ENCODE measurements around the gene USP12. TPM values are rescaled to one million over a fixed set of nuclear protein-coding genes. Genes with fewer than 3 reads are reported as not detected.

USP12 gene
- total and polyA plus RNA-seq, 4 donors: 5.7 to 43.7 (median 11.9) TPM

- WGBS: 75% methylated on average over 6 of the region's 6 CpGs
- no peaks in the 10 kb centered on the region for H3K27me3 ChIP-seq (ENCODE audit: control insufficient read depth in 4 of 4, insufficient read depth in 4 of 4, low read length in 3 of 4)
- no peaks in the 10 kb centered on the region for H3K9me3 ChIP-seq (ENCODE audit: control insufficient read depth in 4 of 4, low read length in 3 of 4)
- DNase-seq (ENCODE audit: low spot score): no peak
- no peaks in the 10 kb centered on the region for H3K36me3 ChIP-seq (ENCODE audit: control insufficient read depth in 4 of 4, insufficient read depth in 3 of 4, low read depth in 1 of 4, low read length in 3 of 4)
- no peak overlapping the region for H3K27ac ChIP-seq (ENCODE audit: low read depth in 1 of 2, low read length in 2 of 2)
- no peak overlapping the region for H3K4me3 ChIP-seq (ENCODE audit: low read depth in 1 of 3, low read length in 3 of 3)
- no peaks in the 10 kb centered on the region for H3K4me1 ChIP-seq (ENCODE audit: control insufficient read depth in 4 of 4, insufficient read depth in 4 of 4, low read length in 3 of 4)
- no peak for TF ChIP-seq RAD21 (IDR thresholded peaks at IDR 0.05)
- TF ChIP-seq YY1 (IDR thresholded peaks at IDR 0.05): no peak
- TF ChIP-seq HNF4A (conservative IDR thresholded peaks at IDR 0.05): no peak
- TF ChIP-seq HNF4G (IDR thresholded peaks at IDR 0.05): no peak
- no peak for TF ChIP-seq EGR1 (IDR thresholded peaks at IDR 0.05; ENCODE audit: low read depth in 2 of 2)
- no peak for TF ChIP-seq FOXA1 (IDR thresholded peaks at IDR 0.05)
- TF ChIP-seq MAX (IDR thresholded peaks at IDR 0.05): no peak
- TF ChIP-seq ZBTB33 (IDR thresholded peaks at IDR 0.05): no peak
- TF ChIP-seq, protein P1, sequence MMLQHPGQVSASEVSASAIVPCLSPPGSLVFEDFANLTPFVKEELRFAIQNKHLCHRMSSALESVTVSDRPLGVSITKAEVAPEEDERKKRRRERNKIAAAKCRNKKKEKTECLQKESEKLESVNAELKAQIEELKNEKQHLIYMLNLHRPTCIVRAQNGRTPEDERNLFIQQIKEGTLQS (IDR thresholded peaks at IDR 0.05): no peak
- no peak for TF ChIP-seq RXRA (IDR thresholded peaks at IDR 0.05)
- no peak for TF ChIP-seq FOXA2 (IDR thresholded peaks at IDR 0.05)
- no peak for TF ChIP-seq JUND (IDR thresholded peaks at IDR 0.05)
- TF ChIP-seq, protein P2, sequence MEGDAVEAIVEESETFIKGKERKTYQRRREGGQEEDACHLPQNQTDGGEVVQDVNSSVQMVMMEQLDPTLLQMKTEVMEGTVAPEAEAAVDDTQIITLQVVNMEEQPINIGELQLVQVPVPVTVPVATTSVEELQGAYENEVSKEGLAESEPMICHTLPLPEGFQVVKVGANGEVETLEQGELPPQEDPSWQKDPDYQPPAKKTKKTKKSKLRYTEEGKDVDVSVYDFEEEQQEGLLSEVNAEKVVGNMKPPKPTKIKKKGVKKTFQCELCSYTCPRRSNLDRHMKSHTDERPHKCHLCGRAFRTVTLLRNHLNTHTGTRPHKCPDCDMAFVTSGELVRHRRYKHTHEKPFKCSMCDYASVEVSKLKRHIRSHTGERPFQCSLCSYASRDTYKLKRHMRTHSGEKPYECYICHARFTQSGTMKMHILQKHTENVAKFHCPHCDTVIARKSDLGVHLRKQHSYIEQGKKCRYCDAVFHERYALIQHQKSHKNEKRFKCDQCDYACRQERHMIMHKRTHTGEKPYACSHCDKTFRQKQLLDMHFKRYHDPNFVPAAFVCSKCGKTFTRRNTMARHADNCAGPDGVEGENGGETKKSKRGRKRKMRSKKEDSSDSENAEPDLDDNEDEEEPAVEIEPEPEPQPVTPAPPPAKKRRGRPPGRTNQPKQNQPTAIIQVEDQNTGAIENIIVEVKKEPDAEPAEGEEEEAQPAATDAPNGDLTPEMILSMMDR (IDR thresholded peaks at IDR 0.05; ENCODE audit: low read depth, low read length, missing input control): no peak
- TF ChIP-seq NR2F2 (IDR thresholded peaks at IDR 0.05): no peak
- TF ChIP-seq TAF1 (conservative IDR thresholded peaks at IDR 0.05): no peak
- no peak for TF ChIP-seq GABPA (IDR thresholded peaks at IDR 0.05 in 1 of 2, conservative IDR thresholded peaks at IDR 0.05 in 1 of 2)
- H3K9ac ChIP-seq (ENCODE audit: low read depth in 1 of 2, low read length in 2 of 2): no peak overlapping the region
These were observed 128.6 kb downstream of the USP12 start for GRCh38 chr13:27043013-27043412.

- WGBS: 89% methylated on average over 6 of the region's 6 CpGs
These were observed 130.3 kb downstream of the USP12 start for GRCh38 chr13:27041341-27041740.

GRCh38 chr13:27040826-27041108 lies 130.8 kb downstream of the USP12 start:
- H3K4me3 ChIP-seq (ENCODE audit: low read depth in 1 of 3, low read length in 3 of 3): no peak overlapping the region
- no peaks in the 10 kb centered on the region for H3K36me3 ChIP-seq (ENCODE audit: control insufficient read depth in 4 of 4, insufficient read depth in 3 of 4, low read depth in 1 of 4, low read length in 3 of 4)
- DNase-seq (ENCODE audit: low spot score): peak; percentile 28
- no peaks in the 10 kb centered on the region for H3K4me1 ChIP-seq (ENCODE audit: control insufficient read depth in 4 of 4, insufficient read depth in 4 of 4, low read length in 3 of 4)
- H3K27me3 ChIP-seq (ENCODE audit: control insufficient read depth in 4 of 4, insufficient read depth in 4 of 4, low read length in 3 of 4): no peaks in the 10 kb centered on the region
- H3K27ac ChIP-seq (ENCODE audit: low read depth in 1 of 2, low read length in 2 of 2): no peak overlapping the region
- no peak for TF ChIP-seq JUND (IDR thresholded peaks at IDR 0.05)
- no peak for TF ChIP-seq GABPA (IDR thresholded peaks at IDR 0.05 in 1 of 2, conservative IDR thresholded peaks at IDR 0.05 in 1 of 2)
- TF ChIP-seq TAF1 (conservative IDR thresholded peaks at IDR 0.05): no peak
- no peak for TF ChIP-seq MAX (IDR thresholded peaks at IDR 0.05)
- TF ChIP-seq YY1 (IDR thresholded peaks at IDR 0.05): no peak
- no peak for TF ChIP-seq FOXA2 (IDR thresholded peaks at IDR 0.05)
- TF ChIP-seq, protein P3, sequence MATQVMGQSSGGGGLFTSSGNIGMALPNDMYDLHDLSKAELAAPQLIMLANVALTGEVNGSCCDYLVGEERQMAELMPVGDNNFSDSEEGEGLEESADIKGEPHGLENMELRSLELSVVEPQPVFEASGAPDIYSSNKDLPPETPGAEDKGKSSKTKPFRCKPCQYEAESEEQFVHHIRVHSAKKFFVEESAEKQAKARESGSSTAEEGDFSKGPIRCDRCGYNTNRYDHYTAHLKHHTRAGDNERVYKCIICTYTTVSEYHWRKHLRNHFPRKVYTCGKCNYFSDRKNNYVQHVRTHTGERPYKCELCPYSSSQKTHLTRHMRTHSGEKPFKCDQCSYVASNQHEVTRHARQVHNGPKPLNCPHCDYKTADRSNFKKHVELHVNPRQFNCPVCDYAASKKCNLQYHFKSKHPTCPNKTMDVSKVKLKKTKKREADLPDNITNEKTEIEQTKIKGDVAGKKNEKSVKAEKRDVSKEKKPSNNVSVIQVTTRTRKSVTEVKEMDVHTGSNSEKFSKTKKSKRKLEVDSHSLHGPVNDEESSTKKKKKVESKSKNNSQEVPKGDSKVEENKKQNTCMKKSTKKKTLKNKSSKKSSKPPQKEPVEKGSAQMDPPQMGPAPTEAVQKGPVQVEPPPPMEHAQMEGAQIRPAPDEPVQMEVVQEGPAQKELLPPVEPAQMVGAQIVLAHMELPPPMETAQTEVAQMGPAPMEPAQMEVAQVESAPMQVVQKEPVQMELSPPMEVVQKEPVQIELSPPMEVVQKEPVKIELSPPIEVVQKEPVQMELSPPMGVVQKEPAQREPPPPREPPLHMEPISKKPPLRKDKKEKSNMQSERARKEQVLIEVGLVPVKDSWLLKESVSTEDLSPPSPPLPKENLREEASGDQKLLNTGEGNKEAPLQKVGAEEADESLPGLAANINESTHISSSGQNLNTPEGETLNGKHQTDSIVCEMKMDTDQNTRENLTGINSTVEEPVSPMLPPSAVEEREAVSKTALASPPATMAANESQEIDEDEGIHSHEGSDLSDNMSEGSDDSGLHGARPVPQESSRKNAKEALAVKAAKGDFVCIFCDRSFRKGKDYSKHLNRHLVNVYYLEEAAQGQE (IDR thresholded peaks at IDR 0.05): no peak
- TF ChIP-seq ZBTB33 (IDR thresholded peaks at IDR 0.05): no peak
- TF ChIP-seq HNF4G (IDR thresholded peaks at IDR 0.05): no peak
- TF ChIP-seq HNF4A (conservative IDR thresholded peaks at IDR 0.05): no peak
- no peak for TF ChIP-seq EGR1 (IDR thresholded peaks at IDR 0.05; ENCODE audit: low read depth in 2 of 2)
- TF ChIP-seq, protein P1 (IDR thresholded peaks at IDR 0.05): no peak
- H3K9me3 ChIP-seq (ENCODE audit: control insufficient read depth in 4 of 4, low read length in 3 of 4): no peaks in the 10 kb centered on the region
- 96% methylated on average over 4 of the region's 4 CpGs for WGBS
- no peak overlapping the region for H3K9ac ChIP-seq (ENCODE audit: low read depth in 1 of 2, low read length in 2 of 2)

More at GRCh38 chr13:27041341-27041740, 130.3 kb downstream of the USP12 start:
- Histone ChIP-seq H3K9me3 (ENCODE audit: control insufficient read depth in 4 of 4, low read length in 3 of 4) (no peaks in the 10 kb centered on the region), H3K4me1 (ENCODE audit: control insufficient read depth in 4 of 4, insufficient read depth in 4 of 4, low read length in 3 of 4) (no peaks in the 10 kb centered on the region), H3K27ac (ENCODE audit: low read depth in 1 of 2, low read length in 2 of 2) (no peak overlapping the region), H3K4me3 (ENCODE audit: low read depth in 1 of 3, low read length in 3 of 3) (no peak overlapping the region), H3K27me3 (ENCODE audit: control insufficient read depth in 4 of 4, insufficient read depth in 4 of 4, low read length in 3 of 4) (no peaks in the 10 kb centered on the region), H3K9ac (ENCODE audit: low read depth in 1 of 2, low read length in 2 of 2) (no peak overlapping the region), H3K36me3 (ENCODE audit: control insufficient read depth in 4 of 4, insufficient read depth in 3 of 4, low read depth in 1 of 4, low read length in 3 of 4) (no peaks in the 10 kb centered on the region)
- TF ChIP-seq EGR1 (IDR thresholded peaks at IDR 0.05; ENCODE audit: low read depth in 2 of 2) (no peak), RXRA (IDR thresholded peaks at IDR 0.05) (no peak)
- peak; percentile 26 for DNase-seq (ENCODE audit: low spot score)

Measured in liver (tissue), 9 donors.